ENCODE measurements around the gene MEGF10.
"Not testable (repeated sequence)": the region's sequence is repeated elsewhere in the genome, so short reads cannot be mapped to it uniquely, and the experiment has no call there.

MEGF10 gene

DNA sequence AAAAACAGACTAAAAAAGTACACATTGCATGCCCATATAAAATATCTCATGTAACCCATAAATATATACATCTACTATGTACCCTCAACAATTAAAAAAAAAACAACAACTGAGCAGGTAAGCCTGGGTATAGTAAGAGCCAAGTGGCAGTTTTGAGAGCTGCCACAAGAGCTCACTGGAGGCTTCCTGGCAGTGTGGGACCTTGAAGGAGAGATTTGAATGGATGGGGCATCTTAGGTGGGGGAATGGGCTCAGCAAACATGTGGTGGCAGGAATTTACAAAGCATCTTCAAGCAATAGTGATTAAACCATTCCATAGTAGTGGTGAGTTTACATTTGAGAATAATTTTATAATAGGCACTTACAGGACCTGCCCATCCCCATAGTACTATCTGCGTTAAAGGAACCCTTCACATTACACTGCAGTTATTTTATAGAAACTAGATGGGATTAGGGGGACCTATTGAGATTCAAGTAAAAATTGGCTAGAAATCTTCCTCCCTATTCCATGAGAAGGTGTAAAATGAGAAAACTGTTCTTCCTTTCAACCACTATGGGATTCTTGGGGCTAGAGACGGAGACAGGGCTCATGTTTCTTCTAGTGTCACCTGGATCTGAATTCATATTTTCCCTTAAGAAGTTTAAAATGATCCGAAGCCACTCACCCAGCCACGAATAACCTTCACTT is 6.9 kb downstream of the MEGF10 start:
- DNase-seq (ENCODE audit: low read depth in 3 of 3, low spot score in 1 of 3): no peak

DNA sequence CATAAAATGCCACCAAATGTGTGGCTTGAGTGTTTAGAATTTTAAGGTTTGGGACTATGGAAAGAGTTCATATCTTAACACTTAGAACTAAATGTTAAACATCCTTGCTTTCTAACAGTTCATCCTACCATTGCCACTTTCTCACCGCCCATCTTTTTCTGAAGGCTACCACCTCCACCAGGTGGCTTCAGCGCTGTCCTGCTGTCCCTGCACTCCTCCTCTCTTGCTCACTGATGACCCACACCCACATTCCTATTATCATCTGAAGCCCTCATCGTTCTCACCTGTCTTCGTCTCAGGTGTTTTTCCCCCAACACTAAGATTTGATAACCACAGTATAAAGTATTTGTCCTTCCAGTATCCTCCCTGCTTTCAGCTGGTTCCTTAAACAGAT is 7.4 kb downstream of the MEGF10 start:
- no peak for DNase-seq (ENCODE audit: low read depth in 3 of 3, low spot score in 1 of 3)

DNA sequence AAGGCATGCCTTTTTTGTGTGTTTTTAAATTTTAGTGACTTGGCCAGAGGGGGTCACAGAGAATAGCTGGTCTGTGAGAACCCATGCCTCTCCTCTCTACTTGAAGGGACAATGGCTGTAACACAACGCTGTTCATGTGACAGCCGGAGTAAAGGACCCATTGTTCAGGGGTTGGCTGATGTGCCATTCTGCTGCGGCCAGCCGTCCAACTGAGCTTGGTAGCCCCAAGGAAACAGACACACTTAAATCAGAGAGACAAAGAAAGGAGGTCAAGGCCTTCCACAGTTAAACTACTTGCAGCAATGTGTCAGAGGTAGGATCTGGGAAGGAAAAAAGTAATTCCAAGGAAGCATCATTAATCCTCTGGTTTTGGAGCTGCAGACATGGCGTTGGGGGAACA is 8.1 kb downstream of the MEGF10 start:
- no peak for DNase-seq (ENCODE audit: low read depth in 3 of 3, low spot score in 1 of 3)

DNA sequence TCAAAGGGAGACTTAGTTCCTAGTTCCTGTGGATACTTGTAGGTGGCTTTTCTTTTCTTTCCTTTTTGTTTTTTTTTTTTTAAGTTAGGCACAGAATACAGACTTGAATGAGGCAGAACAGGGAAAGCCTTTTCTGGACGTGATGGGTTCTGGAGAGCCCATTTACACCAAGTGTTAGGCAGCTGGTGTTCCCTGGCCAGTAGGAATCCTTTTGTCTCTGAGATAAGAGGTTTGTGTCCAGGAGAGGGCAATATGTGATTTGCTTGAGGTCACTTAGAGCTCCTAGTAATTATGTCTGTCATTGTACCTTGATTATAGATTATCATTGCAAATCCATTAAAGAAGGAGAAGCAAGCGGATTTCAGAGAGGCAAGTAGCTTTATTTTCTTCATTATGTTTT is 9.1 kb downstream of the MEGF10 start:
- DNase-seq (ENCODE audit: low read depth in 3 of 3, low spot score in 1 of 3): no peak

DNA sequence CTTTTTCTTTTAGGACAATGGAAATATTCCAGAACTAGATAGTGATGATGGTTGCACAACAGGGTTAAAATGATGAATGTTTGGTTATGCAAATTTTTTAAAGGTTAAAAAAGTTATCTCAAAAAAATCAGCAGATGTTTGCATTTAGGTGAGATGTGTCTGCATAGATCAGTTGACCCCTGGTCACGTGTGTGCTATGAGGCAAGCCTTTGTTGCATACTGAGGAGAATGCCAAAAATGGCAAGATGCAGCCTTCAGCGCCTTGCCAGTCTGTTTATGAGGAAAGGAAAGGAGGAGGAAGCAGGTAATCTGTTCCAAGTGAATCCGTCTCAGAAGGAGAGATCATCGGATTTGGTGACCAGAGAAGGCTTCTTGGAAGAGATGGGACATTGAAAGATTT is 11.9 kb downstream of the MEGF10 start:
- DNase-seq (ENCODE audit: low read depth in 3 of 3, low spot score in 1 of 3): no peak

DNA sequence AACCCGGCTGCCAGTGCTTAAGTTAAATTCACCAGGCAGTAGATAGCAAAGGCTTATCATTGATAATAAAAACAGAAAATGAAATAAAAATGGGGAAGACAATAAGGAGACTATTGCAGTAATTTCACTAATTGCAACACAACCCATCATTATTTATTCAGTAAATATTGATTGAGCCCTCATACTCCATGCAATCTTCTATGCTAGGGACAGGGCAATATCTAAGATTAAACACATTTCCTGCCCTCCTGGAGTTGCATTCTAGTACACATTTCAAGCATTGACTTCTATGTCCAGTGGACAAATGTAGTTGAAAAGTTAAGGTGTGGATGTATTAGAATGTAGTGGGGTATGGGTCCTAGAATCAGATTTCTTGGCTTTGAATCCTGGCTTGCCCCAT is 12.8 kb downstream of the MEGF10 start:
- DNase-seq (ENCODE audit: low read depth in 3 of 3, low spot score in 1 of 3): no peak

DNA sequence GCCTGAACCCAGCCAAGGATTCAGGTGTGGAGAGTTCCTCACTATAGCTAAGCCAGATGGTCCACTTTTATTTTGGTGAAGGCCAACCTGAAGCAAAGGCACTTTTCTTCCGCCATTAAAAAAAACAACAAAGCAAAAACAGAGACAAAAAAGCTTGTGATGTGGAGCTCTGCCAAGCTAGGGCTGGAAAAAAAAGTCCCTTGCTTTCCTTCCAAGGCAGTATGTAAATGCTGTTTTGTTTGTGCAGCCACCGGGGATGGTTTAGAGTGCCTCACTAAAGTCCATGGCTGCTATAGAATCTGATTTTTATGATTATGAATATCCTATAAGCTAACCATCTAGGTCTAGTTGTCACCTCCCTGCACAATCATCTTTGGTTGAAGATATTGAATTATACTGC is 14.9 kb downstream of the MEGF10 start:
- DNase-seq (ENCODE audit: low read depth in 3 of 3, low spot score in 1 of 3): no peak

DNA sequence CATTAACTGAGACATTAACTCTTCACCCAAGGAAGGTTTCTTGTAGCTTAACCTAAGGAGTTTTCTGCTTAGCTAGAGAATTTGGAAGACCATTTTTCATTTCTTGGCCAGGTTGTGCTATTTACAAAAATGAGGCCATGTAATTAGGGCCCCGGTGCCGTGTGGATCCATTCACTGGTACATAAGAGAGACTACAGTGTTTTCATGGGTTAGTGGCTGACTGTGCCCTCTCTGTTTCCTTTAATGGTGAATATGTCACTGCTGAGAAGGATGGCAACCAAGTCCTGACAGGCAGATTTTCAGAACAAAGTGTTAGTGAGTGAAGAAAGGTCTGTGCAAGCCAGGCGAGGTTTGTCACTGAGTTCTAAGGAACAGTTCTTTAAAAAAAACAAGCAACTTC is 15.4 kb downstream of the MEGF10 start:
- no peak for DNase-seq (ENCODE audit: low read depth in 3 of 3, low spot score in 1 of 3)

DNA sequence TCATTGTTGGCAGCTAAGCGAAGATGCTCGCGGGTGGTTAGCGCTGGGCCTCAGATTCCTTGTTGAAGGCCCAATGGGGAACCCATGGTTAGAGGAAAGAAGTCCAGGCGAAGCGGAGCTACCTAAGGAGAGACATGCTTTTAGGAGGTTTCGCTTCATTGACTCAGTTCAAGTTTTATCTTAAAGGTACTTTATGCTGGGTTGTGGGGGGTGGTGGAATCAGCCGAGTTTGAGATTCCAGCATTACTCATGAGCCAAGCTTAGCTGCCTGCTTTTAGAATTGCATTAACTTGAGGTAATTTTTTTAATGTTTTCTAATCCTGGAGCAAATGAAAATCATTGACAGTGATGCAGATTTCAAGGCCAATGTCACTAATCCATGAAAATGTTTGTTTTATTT is 16.1 kb downstream of the MEGF10 start:
- DNase-seq (ENCODE audit: low read depth in 3 of 3, low spot score in 1 of 3): no peak

DNA sequence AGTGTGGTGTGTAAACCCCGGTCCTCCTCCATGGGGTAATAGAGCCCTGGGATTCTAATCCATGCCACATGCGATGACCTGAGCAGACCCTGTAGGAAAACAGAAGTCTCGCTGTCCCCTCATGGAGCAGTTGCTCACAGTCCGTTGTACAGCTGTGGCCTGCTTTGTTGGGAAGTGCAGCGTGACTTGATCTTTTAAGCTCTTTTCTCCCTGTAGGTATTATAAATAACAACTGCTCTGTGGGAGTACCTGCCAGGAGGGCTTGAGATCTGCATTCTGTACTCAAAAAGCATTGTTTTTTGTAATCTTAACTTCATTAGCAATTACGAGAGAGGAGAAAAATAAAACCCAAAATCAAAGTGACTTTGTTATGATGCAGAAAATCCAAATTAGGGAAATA is 17.3 kb downstream of the MEGF10 start:
- DNase-seq (ENCODE audit: low read depth in 3 of 3, low spot score in 1 of 3): no peak

DNA sequence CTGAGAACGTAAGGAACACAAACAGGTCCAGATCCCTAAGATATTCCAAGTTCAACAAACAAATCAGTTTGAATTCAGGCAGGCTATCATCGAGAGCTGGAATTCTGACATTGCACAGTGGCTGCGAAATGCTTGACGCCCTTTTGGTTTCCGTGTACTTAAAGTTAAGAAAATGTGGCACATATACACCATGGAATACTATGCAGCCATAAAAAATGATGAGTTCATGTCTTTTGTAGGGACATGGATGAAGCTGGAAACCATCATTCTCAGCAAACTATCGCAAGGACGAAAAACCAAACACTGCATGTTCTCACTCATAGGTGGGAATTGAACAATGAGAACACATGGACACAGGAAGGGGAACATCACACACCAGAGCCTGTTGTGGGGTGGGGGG is 17.7 kb downstream of the MEGF10 start:
- DNase-seq (ENCODE audit: low read depth in 3 of 3, low spot score in 1 of 3): not testable (repeated sequence)

DNA sequence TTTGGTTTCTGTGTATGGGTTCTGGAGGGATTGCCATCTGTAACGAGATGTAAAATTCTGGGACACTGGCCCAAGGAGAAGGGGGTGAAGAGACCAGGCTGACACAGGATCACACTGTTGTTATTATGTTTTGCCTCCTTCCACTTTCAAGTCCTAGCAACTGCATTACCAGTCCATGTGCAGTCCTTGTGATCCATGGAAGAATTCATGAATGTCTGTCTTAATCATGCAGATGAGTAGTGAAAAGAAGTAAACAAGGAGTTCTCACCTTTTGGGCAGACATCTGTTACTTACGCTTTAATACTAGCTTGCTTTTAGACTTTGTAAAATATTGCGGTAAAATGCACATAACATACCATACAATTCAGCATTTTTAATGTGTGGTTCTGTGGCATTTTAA is 18.3 kb downstream of the MEGF10 start:
- no peak for DNase-seq (ENCODE audit: low read depth in 3 of 3, low spot score in 1 of 3)

DNA sequence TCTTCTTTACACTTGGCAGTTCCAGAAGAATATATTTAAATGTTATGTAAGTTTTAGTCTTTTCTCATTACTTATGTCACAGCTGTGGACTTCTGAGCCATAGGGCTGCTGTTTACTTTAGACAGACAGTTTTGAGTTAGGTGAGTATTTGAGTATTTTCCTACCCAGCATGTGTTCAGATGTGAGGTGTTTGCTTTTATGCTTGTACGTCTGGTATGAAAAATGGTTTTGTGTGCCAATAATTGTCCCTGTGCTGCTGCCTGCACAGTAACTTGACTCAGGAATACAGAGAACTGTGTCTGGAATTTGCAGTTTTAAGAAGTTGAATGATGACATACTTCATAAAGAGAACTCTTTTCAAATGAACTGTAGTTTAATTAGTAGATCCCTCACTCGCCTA is 20.8 kb downstream of the MEGF10 start:
- DNase-seq (ENCODE audit: low read depth in 3 of 3, low spot score in 1 of 3): no peak

DNA sequence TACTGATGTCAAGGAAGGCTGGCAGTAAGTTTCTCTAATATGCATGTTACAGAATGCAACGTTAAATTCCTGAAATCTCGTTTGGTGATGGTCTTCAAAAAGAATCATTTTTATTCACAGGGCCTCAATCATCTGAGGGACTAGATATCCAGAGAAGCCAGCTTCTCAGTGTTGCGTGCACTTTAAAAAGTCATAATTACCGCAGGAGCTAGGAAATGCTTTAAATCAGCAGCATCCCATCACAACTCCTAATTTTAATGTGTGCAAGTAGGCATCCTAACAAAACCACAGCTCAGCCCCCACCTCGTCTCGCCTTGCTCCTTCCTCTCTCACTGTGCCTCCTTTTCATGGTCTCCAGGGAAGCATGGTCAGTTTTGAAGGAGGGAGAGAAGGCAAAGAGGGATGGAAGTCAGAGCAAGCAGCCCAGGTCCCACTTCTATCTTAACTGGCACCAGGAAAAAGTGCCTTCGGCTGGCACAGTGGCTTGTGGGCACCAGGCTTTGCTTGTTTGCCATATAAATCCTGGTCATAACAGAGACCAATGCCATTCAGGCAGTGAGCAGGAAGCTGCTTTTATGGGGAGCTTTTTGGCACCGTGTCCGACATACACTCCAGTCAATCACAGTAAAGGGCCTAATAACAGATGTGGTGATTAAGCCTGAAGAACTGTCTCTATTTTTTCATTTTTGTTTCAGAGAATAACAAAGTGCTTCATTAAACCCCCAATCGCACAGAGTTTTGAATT is 21.4 kb downstream of the MEGF10 start:
- no peak for DNase-seq (ENCODE audit: low read depth in 3 of 3, low spot score in 1 of 3)

DNA sequence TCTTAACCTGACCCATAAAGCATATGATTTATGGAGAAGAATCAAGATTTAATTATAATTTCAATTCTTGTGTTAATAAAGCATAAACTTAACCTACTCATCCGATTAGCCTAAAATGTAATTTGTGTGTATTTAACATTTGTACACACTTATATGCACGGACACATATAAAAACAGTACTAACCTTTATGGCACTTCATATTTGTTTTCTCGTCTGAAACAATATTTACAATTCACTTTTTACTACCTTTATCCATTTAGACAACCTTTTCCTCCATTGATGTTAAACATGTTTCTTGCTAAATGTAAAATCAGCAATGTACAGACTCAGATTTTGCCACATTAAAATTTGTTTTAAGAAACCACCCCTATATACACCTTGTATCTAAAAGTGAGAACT is 22.8 kb downstream of the MEGF10 start:
- DNase-seq (ENCODE audit: low read depth in 3 of 3, low spot score in 1 of 3): no peak

DNA sequence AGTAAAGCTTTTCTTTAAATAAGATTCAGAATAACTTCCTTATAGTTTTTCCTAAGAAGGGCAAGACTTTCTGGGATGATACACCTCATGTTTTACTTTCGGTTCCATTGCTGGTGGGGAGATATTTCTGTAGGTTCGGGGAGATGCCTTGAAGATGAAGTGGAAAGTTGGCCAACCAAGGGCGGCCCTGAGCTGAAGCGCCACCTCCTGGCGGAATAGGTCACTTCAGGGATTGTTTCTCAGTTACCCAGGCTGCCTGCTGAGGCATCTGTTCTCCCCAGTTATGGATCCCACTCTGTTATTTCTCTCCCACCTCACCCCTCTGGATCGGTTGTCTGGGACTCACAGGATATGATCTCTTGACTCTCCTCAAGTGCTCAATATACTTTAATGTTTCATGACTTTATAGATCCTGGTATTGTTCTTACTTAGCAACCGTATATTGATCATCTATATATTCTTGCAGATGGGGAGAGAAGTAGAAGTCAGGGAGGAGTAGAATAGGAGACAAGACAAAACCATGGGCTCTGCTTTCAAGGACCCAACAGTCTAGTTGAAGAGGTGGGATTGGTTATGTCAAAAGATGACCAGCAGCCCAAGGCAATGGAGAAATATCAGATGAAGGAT is 23.4 kb downstream of the MEGF10 start:
- DNase-seq (ENCODE audit: low read depth in 3 of 3, low spot score in 1 of 3): peak; percentile 16 to 61 (median 26)

DNA sequence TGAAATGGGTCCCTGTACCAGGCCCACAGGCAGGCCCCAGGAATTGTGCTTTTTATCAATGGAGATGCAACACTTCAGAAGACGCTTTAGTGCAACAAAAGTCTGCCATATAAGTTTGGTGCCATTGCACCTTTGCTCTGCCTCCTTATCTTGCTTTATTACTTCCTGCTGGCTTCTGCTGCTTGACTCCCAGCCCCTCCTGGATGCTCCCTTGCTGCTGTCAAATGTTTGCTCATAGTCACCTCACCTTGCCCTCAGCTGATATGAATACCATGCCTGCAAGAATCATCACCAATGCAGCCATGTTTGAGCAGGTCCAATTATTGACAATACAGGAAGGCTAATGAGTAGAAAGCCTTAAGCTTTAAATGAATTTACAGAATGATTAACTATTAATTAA is 25.4 kb downstream of the MEGF10 start:
- no peak for DNase-seq (ENCODE audit: low read depth in 3 of 3, low spot score in 1 of 3)

DNA sequence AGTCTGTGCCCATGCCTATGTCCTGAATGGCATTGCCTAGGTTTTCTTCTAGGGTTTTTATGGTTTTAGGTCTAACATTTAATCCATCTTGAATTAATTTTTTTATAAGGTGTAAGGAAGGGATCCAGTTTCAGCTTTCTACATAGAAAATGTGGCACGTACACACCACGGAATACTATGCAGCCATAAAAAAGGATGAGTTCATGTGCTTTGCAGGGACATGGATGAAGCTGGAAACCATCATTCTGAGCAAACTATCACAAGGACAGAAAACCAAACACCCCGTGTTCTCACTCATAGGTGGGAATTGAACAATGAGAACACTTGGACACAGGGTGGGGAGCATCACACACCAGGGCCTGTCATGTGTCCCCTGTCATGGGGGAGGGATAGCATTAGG is 26.8 kb downstream of the MEGF10 start:
- DNase-seq (ENCODE audit: low read depth in 3 of 3, low spot score in 1 of 3): not testable (repeated sequence)

DNA sequence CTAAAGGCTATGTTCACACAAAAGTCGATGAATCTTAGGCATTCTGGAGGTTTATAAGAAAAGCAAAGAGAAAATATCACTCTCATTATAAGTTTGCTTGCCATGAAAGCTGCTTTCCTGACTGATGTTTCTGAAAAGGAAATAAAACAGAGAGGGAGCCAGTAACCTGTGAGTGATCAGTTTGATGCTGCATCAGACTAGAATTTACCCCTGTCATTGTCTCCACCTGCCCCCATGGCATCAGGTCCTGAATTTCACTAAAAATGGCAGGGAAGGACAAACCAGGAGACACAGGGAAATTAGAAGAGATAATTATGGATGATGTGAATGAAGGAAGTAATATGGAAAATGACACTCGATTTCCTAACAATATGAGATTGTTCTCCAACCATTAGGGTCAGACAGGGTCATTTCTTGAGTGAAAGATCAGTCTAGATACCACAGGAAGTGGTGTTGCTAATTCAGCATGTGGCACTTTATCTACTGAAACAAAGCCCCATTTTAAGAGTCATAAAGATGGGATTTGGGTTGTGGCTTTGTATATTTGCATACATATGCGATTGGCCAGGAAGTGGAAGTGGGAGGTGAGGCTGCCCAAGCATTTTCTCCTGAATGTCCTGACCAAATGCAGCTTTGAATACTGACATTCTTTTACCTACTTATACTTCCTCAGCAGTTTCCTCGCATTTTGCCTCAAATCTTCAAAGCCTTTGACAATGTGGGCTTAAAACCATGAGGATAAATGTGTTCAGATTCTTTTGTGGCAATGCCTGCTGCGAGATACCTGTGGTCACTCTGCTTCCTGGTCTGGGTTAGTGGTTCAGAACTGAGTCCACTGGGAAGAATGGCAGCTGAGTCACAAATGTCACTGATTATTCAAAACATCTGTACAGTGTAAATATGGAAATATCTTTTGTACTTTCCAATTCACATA is 29.7 kb downstream of the MEGF10 start:
- no peak for DNase-seq (ENCODE audit: low read depth in 3 of 3, low spot score in 1 of 3)

DNA sequence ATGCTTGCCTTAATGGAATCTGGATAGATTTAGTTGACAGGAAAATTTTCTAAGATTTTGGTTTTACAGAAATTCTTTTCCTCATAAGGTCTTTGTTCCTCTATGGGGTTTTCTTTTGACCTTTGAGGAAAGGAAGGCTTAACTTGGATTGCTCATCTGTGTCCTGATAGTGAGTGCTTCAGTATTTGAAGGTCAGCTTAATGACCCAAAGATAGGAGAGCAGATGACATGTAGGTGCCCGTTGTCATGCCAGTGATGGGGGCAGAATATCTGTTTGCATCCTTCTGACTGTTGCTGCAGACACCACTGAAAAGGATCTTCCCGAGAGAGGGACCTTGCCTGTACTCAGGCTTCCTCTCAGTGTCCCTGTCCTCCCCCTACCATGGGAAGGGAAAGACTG is 30.9 kb downstream of the MEGF10 start:
- DNase-seq (ENCODE audit: low read depth in 3 of 3, low spot score in 1 of 3): no peak

DNA sequence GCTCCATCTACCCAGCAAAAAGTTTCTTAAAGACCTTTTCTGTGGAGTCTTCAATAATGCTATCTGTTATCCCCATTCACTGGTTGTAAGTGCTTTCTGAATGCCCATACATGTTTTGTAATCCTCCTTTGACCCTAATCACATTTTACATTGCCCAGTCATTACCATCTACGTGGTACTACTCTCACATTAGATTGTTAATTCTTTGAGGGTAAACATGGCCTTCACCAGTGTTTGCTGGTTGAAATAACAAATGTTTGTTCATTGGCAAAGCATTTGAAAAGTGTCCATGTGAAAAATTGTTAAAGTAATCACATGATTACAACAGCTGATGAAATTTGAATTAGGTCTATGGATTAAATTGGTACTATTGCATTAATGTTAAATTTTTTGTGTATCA is 31.8 kb downstream of the MEGF10 start:
- no peak for DNase-seq (ENCODE audit: low read depth in 3 of 3, low spot score in 1 of 3)
